Middle frontal gyrus (tissue), 1 donor: ENCODE measurements around the gene NUP85.
"Not testable (repeated sequence)": the region's sequence is repeated elsewhere in the genome, so short reads cannot be mapped to it uniquely, and the experiment has no call there.

Source experiments
- DNase-seq: peaks from one replicate; pipeline ENCODE4 v3.0.0-alpha.2; 2015; ENCODE audit warnings: low spot score; ENCODE audit errors: extremely low spot score

Gene NUP85

GRCh38 chr17:75205037-75205792 is at the start of gene NUP85:
Gene NUP85 (plus strand): TSS chr17:75205679. CDS start chr17:75205762, 83 bp downstream.
- peak; percentile 81 for DNase-seq

GRCh38 chr17:75158480-75158879 is 47.0 kb upstream of the NUP85 start:
- DNase-seq: not testable (repeated sequence)

GRCh38 chr17:75159196-75160031 is 46.1 kb upstream of the NUP85 start:
- no peak for DNase-seq

GRCh38 chr17:75160211-75160610 is 45.3 kb upstream of the NUP85 start:
- DNase-seq: no peak

GRCh38 chr17:75163074-75163473 is 42.4 kb upstream of the NUP85 start:
- DNase-seq: no peak

- DNase-seq: not testable (repeated sequence)
Measured at GRCh38 chr17:75164606-75165005, 40.9 kb upstream of the NUP85 start.

GRCh38 chr17:75168998-75169397 is 36.5 kb upstream of the NUP85 start:
- DNase-seq: no peak

- DNase-seq: no peak
Measured at GRCh38 chr17:75173526-75173925, 32.0 kb upstream of the NUP85 start.

GRCh38 chr17:75174996-75175395 is 30.5 kb upstream of the NUP85 start:
- DNase-seq: no peak

GRCh38 chr17:75176625-75177024 is 28.9 kb upstream of the NUP85 start:
- DNase-seq: no peak

- DNase-seq: no peak
Measured at GRCh38 chr17:75178453-75178852, 27.0 kb upstream of the NUP85 start.

GRCh38 chr17:75181110-75181509 is 24.4 kb upstream of the NUP85 start:
- no peak for DNase-seq

- no peak for DNase-seq
Measured at GRCh38 chr17:75181608-75182318, 23.7 kb upstream of the NUP85 start.

- DNase-seq: no peak
Measured at GRCh38 chr17:75182319-75182568, 23.2 kb upstream of the NUP85 start.

- DNase-seq: peak; percentile 79
Measured at GRCh38 chr17:75182569-75183436, 22.7 kb upstream of the NUP85 start, which contains the start of gene SUMO2. Gene SUMO2 (minus strand): TSS chr17:75182959. CDS start chr17:75182834, 125 bp downstream.

GRCh38 chr17:75183999-75184884 is 21.2 kb upstream of the NUP85 start:
- peak; percentile 8 for DNase-seq

GRCh38 chr17:75188614-75189013 is 16.9 kb upstream of the NUP85 start:
- no peak for DNase-seq

- no peak for DNase-seq
Measured at GRCh38 chr17:75191584-75191983, 13.9 kb upstream of the NUP85 start.

GRCh38 chr17:75194879-75195278 is 10.6 kb upstream of the NUP85 start:
- DNase-seq: no peak
